ENCODE data around the gene SUPT16H. TPM values are rescaled to one million over a fixed set of nuclear protein-coding genes. Genes with fewer than 3 reads are reported as not detected.

The SUPT16H gene
- total RNA-seq, 4 donors from 2014 or later: 54.8 to 73.7 (median 57.7) TPM

DNA sequence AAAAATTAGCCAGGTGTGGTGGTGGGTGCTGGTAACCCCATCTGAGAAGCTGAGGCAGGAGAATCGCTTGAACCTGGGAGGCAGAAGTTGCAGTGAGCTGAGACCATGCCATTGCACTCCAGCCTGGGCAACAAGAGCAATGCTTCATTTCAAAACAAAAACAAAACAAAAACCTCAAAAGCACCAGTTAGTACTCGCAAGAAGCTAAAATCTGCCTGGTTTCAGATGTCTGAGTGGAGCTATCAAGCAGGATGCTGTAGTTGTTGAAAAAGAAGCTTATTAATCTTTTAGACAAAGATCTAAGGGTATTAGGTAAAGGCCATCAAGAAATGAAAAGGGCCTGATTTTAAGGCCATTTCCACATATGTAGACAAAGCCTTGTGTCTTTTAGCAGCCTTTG is 50.9 kb downstream of the SUPT16H start:
- TF ChIP-seq, protein P1, sequence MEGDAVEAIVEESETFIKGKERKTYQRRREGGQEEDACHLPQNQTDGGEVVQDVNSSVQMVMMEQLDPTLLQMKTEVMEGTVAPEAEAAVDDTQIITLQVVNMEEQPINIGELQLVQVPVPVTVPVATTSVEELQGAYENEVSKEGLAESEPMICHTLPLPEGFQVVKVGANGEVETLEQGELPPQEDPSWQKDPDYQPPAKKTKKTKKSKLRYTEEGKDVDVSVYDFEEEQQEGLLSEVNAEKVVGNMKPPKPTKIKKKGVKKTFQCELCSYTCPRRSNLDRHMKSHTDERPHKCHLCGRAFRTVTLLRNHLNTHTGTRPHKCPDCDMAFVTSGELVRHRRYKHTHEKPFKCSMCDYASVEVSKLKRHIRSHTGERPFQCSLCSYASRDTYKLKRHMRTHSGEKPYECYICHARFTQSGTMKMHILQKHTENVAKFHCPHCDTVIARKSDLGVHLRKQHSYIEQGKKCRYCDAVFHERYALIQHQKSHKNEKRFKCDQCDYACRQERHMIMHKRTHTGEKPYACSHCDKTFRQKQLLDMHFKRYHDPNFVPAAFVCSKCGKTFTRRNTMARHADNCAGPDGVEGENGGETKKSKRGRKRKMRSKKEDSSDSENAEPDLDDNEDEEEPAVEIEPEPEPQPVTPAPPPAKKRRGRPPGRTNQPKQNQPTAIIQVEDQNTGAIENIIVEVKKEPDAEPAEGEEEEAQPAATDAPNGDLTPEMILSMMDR (IDR thresholded peaks at IDR 0.05; ENCODE audit: low read depth): no peak

DNA sequence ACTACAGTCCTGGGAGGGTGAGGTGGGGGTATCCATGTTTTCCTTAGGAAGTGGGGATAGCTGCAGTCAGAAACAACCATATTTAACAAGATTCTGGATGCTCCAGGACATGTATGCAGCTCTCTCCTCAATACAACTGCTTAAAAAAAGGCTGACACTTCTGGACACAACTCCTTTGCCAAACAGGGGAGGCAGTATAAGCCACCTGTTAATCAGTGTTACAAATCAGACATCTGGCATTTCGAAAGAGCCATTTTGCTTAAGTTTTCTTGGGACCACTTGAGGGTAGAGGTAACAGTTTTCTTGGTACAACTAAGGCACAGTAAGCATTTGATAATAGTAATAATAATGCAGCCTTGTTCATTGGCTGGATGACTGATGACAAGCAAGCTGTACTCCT is 56.8 kb downstream of the SUPT16H start:
- TF ChIP-seq, protein P1 (IDR thresholded peaks at IDR 0.05; ENCODE audit: low read depth): no peak

DNA sequence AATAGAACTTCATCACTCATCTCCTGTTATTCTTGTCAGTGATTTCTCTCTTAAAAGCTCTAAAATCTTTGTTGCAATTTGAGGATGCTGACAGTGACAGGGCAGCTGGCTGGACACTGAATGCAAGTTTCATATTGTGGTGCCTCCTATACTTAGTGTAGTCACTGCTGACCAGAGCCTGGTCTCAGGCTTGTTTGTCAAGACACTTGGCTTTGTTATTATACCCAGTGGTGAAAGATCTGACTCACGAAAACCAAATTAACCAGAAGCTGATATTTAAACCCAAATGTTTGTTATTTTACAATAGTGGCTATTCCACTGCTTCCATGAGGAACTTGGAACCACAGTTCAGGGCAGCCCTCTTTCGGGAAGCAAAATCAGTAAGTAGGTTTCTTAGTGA is 61.1 kb downstream of the SUPT16H start:
- TF ChIP-seq, protein P1 (IDR thresholded peaks at IDR 0.05; ENCODE audit: low read depth): no peak

DNA sequence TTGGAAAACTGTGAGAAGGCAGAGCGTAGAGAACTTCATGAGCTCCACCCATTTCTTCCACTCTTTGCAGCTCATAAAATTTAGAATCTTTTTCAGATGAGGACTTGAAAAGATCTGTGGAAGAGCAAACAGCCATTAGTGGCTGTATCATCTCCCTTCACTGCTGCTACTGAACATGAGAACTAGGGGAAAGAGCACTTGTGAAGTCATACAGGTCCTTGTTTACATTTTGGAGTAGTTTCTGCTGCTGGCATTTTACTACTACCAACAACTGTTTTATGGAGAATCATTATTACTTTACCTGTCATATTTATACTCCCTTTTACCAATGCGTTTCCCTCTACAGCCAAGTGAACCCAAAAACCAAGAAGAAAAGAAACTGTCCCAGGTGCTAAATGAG is 62.9 kb downstream of the SUPT16H start:
- TF ChIP-seq, protein P1 (IDR thresholded peaks at IDR 0.05; ENCODE audit: low read depth): no peak

DNA sequence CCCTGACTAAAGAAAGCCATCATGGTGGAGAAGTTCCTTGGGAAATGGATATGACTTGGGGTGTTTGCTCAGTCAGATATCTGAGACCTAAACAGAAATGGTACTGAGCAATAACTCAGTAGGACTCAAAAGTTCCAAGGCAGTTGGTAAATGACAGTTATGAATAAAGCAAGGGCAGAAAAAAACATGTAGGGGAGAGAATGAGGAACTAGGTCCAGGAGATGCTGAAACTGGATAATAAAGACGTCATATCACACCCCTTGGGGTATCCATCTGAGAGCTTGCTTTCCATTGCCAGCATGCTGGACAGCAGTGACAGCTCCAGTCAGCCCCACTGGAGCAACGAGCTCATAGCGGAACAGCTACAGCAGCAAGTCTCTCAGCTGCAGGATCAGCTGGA is 66.4 kb downstream of the SUPT16H start:
- TF ChIP-seq, protein P1 (IDR thresholded peaks at IDR 0.05; ENCODE audit: low read depth): no peak

DNA sequence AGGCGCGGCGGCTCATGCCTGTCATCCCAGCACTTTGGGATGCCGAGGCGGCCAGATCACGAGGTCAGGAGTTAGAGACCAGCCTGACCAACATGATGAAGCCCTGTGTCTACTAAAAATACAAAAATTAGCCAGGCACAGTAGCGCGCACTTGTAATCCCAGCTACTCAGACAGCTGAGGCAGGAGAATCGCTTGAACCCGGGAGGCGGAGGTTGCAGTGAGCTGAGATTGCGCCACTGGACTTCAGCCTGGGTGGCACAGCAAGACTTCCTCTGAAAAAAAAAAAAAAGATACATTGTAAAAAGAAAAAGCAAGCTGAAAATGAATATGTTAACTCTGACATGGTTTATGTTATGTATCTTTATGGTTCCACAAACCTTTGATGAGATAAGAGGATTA is 70.3 kb downstream of the SUPT16H start:
- TF ChIP-seq, protein P1 (IDR thresholded peaks at IDR 0.05; ENCODE audit: low read depth): no peak

DNA sequence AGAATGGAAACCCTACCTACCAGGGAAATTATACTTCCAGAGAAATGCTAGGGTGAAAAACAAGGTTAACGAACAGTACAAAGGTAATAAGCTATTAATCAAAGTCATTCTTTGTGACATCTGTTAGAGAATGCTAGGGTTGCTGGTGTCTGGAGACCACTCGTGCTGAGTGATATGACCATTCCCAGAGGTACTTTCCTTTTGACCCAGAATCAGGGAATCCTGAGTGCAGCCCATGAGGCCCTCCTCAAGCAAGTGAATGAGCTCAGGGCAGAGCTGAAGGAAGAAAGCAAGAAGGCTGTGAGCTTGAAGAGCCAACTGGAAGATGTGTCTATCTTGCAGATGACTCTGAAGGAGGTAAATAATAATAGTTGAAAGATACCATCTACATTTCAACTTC is 72.2 kb downstream of the SUPT16H start:
- TF ChIP-seq, protein P1 (IDR thresholded peaks at IDR 0.05; ENCODE audit: low read depth): no peak

Data from subcutaneous adipose tissue (tissue), 4 donors.